Ascending aorta (tissue), 2 donors: ENCODE data around the gene LONP2. TPM values are rescaled to one million over a fixed set of nuclear protein-coding genes. Genes with fewer than 3 reads are reported as not detected.

Experiments
- DNase-seq, 2 donors: peaks; one replicate each; pipeline ENCODE4 v3.0.0-alpha.2; 2019; ENCODE audit warnings: low spot score in 2 of 2
- H3K27ac ChIP-seq, 2 donors: fragments of 200-600 bp; sonication (generic); one replicate each; pipeline ENCODE4 v1.5.1; 2016 to 2017; ENCODE audit warnings: mild to moderate bottlenecking in 1 of 2
- H3K27me3 ChIP-seq: fragments of 200-600 bp; sonication (generic); one replicate; pipeline ENCODE4 v1.5.1; 2017
- H3K36me3 ChIP-seq, 2 donors: fragments of 200-600 bp; sonication (generic); one replicate each; pipeline ENCODE4 v1.5.1; 2016
- H3K4me1 ChIP-seq, 2 donors: fragments of 200-600 bp; sonication (generic); one replicate each; pipeline ENCODE4 v1.5.1; 2016 to 2017; ENCODE audit warnings: mild to moderate bottlenecking in 1 of 2
- H3K4me3 ChIP-seq, 2 donors: fragments of 200-600 bp; sonication (generic); one replicate each; pipeline ENCODE4 v1.5.1; 2016 to 2017; ENCODE audit warnings: mild to moderate bottlenecking in 1 of 2
- H3K9me3 ChIP-seq, 2 donors: fragments of 200-600 bp; sonication (generic); one replicate each; pipeline ENCODE4 v1.5.1; 2016
- CTCF ChIP-seq, 3 experiments: fragments of 200-600 bp in 2 of 3; fragments of 450-650 bp in 1 of 3; sonication (generic) in 2 of 3; IDR thresholded peaks; one replicate each; pipeline ENCODE4 v1.5.1; 2016 to 2019; ENCODE audit warnings: antibody characterized with exemption in 3 of 3, mild to moderate bottlenecking in 1 of 3, moderate library complexity in 1 of 3
- intact Hi-C: fragments of 100-400 bp; cut with DNase I; formaldehyde crosslinking; loops from one replicate; pipeline ENCODE4 v1.15.1; 2023
- total RNA-seq: library from RNA; depleted of rRNA; stranded (reverse); fragments of >200 nt; gene quantifications from one replicate; pipeline ENCODE4 v1.1.0, GENCODE V29; 2016

LONP2 gene
- total RNA-seq, 1 donor from 2014 or later = 70.0 TPM

- Histone ChIP-seq H3K4me1 (peaks cover 13 to 48% of the 10 kb centered on the region in 2 donors), H3K27me3 (no peaks in the 10 kb centered on the region), H3K9me3 (no peaks in the 10 kb centered on the region), H3K36me3 (no peaks in the 10 kb centered on the region), H3K27ac (no peak overlapping the region), H3K4me3 (no peak overlapping the region)
- intact Hi-C loops = no loop called here
- no peak for TF ChIP-seq CTCF (IDR thresholded peaks at IDR 0.05)
- DNase-seq = no peak
These were observed 134.7 kb downstream of the LONP2 start for GRCh38 chr16:48378836-48379235.

GRCh38 chr16:48381201-48381600, 137.1 kb downstream of the LONP2 start:
- Histone ChIP-seq H3K27ac (no peak overlapping the region), H3K4me3 (no peak overlapping the region), H3K27me3 (no peaks in the 10 kb centered on the region), H3K4me1 (peaks cover 10 to 42% of the 10 kb centered on the region in 2 donors), H3K36me3 (no peaks in the 10 kb centered on the region), H3K9me3 (no peaks in the 10 kb centered on the region)
- intact Hi-C loops = loop anchor here (5.0 to 10.0 kb wide), 2 partner anchors 66 to 136 kb away; partner anchors contain the start of genes ABCC11 and LONP2
- TF ChIP-seq CTCF (IDR thresholded peaks at IDR 0.05) = no peak
- no peak for DNase-seq

DNA sequence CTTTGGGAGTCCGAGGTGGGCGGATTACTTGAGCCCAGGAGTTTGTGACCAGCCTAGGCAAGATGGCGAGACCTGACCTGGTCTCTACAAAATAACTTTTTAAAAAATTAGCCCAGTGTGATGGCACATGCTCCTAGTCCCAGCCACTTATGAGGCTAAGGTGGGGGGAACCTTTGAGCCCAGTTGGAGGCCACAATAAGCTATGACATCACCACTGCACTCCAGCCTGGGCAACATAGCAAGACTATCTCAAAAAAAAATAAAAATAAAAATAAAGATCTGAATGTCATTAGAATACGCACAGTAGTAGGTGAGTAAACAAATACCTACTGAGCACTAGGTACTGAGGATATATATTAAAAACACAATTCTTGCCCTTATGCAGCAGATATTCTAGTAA, 138.0 kb downstream of the LONP2 start:
- H3K27me3 ChIP-seq = no peaks in the 10 kb centered on the region
- no peak for TF ChIP-seq CTCF (IDR thresholded peaks at IDR 0.05)
- H3K27ac ChIP-seq = no peak overlapping the region
- H3K9me3 ChIP-seq = no peaks in the 10 kb centered on the region
- intact Hi-C loops = loop anchor here (5.0 to 10.0 kb wide), 2 partner anchors 65 to 137 kb away; partner anchors contain the start of genes ABCC11 and LONP2
- H3K4me1 ChIP-seq = peaks cover 12 to 42% of the 10 kb centered on the region in 2 donors
- H3K4me3 ChIP-seq = no peak overlapping the region
- no peak for DNase-seq
- no peaks in the 10 kb centered on the region for H3K36me3 ChIP-seq

- Histone ChIP-seq H3K4me1 (peaks cover 12 to 40% of the 10 kb centered on the region in 2 donors), H3K36me3 (no peaks in the 10 kb centered on the region), H3K9me3 (no peaks in the 10 kb centered on the region), H3K27me3 (no peaks in the 10 kb centered on the region), H3K4me3 (peak overlapping the region; percentile 96 to 100), H3K27ac (peak overlapping the region; percentile 5 to 100)
- TF ChIP-seq CTCF (IDR thresholded peaks at IDR 0.05) = no peak
- DNase-seq = peak in 1 of 2 donors; percentile 19
- intact Hi-C loops = loop anchor here (5.0 to 10.0 kb wide), 2 partner anchors 64 to 138 kb away; partner anchors contain the start of genes ABCC11 and LONP2
These were observed 139.1 kb downstream of the LONP2 start for GRCh38 chr16:48383009-48383876.

GRCh38 chr16:48383877-48384519, 139.9 kb downstream of the LONP2 start:
- peak in 1 of 2 donors; percentile 65 for DNase-seq
- intact Hi-C loops = loop anchor here (1.0 to 10.0 kb wide), 4 partner anchors 19 to 239 kb away; partner anchors contain the start of genes ABCC11 and LONP2
- Histone ChIP-seq H3K9me3 (no peaks in the 10 kb centered on the region), H3K27ac (peak overlapping the region; percentile 81 to 100), H3K36me3 (no peaks in the 10 kb centered on the region), H3K4me3 (peak overlapping the region; percentile 96 to 100), H3K4me1 (peaks cover 9 to 34% of the 10 kb centered on the region in 2 donors), H3K27me3 (no peaks in the 10 kb centered on the region)
- TF ChIP-seq CTCF (IDR thresholded peaks at IDR 0.05) = peak in 1 of 3 experiments; percentile 2
